Panc1 (cell line): ENCODE results near the gene MVD.

Source experiments
- CTCF ChIP-seq: fragments of 450-650 bp; IDR thresholded peaks from 2 replicates; pipeline ENCODE4 v1.5.1; 2017; ENCODE audit warnings: mild to moderate bottlenecking
- POLR2AphosphoS5 ChIP-seq: IDR thresholded peaks from 2 replicates; pipeline ENCODE4 v1.6.1; 2012; ENCODE audit warnings: mild to moderate bottlenecking, low read depth, low read length, moderate library complexity

GRCh38 chr16:88618182-88618955, 44.5 kb downstream of the MVD start:
- no peak for TF ChIP-seq CTCF
- TF ChIP-seq POLR2AphosphoS5, result no peak
